ENCODE results near the gene A3GALT2.
"Not testable (repeated sequence)": the region's sequence is repeated elsewhere in the genome, so short reads cannot be mapped to it uniquely, and the experiment has no call there.

Gene A3GALT2

GRCh38 chr1:33312413-33312749, 8.5 kb downstream of the A3GALT2 start:
- DNase-seq (ENCODE audit: low read depth in 2 of 2), result no peak
- no peak overlapping the region for H3K4me3 ChIP-seq (replicated peaks in 1 of 2; ENCODE audit: low read depth in 2 of 2, low read length in 2 of 2)
- no peak for TF ChIP-seq CTCF (IDR thresholded peaks at IDR 0.05; ENCODE audit: low read depth, low read length)

DNA sequence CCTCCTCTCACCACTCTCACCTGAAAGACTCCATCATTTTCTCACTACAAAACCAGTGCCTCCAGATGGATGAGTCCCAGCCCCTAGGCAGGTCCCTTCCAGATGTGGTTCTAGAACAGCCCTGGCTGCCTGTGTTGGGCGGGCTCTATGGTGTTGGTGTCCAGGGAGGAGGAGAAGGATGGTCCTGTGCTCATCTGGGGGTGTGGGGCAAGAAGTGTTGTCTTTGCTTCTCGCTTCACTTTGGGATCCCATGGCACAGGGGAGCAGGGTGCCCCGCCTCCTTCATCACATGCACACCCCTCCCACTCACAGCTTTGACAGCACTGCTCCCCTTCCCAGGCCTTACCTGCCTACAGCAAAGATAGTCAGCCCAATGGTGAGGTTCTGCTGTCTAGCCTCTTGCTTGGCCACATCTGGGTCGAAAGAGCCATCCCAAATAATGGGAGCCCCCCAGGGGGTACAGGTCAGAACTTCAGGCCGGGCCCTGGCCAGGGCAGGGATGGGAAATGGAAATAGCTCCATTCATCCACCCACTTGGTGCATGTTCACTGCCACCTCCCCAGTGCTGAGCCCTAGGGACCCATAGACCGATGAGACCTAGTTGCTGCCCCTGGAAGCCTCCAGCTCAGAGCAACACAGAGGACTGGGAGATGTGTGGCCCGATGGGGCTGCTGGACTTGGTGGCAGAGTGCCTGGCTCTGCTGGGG, 9.0 kb downstream of the A3GALT2 start:
- H3K4me3 ChIP-seq (replicated peaks in 1 of 2; ENCODE audit: low read depth in 2 of 2, low read length in 2 of 2), result no peak overlapping the region
- DNase-seq (ENCODE audit: low read depth in 2 of 2), result no peak
- TF ChIP-seq CTCF (IDR thresholded peaks at IDR 0.05; ENCODE audit: low read depth, low read length), result no peak

GRCh38 chr1:33310702-33311101, 10.2 kb downstream of the A3GALT2 start:
- no peak overlapping the region for H3K4me3 ChIP-seq (replicated peaks in 1 of 2; ENCODE audit: low read depth in 2 of 2, low read length in 2 of 2)
- no peak for DNase-seq (ENCODE audit: low read depth in 2 of 2)
- TF ChIP-seq CTCF (IDR thresholded peaks at IDR 0.05; ENCODE audit: low read depth, low read length), result no peak

DNA sequence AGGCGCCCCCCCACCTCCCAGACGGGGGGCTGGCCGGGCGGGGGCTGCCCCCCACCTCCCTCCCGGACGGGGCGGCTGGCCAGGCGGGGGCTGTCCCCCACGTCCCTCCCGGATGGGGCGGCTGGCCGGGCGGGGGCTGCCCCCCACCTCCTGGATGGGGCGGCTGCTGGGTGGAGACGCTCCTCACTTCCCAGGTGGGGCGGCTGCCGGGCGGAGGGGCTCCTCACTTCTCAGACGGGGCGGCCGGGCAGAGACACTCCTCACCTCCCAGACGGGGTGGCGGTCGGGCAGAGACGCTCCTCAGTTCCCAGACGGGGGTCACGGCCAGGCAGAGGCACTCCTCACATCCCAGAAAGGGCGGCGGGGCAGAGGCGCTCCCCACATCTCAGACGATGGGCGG, 11.5 kb downstream of the A3GALT2 start:
- DNase-seq (ENCODE audit: low read depth in 2 of 2); H3K4me3 ChIP-seq (replicated peaks in 1 of 2; ENCODE audit: low read depth in 2 of 2, low read length in 2 of 2): not testable (repeated sequence)

DNA sequence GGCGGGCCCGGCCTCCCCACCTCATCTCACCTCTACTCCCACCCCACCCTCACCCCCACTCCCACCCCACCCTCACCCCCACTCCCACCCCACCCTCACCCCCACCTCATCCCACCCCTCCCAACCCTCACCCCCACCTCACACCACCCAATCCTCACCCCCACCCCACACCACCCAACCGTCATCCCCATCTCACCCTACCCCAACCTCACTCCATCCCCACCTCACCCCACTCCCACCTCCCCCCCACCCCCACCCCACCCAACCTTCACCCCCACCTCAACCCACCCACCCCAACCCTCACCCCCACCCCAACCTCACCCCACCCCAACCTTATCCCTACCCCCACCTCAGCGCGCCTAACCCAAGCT, 13.4 kb downstream of the A3GALT2 start:
- TF ChIP-seq CTCF (IDR thresholded peaks at IDR 0.05; ENCODE audit: low read depth, low read length), result no peak
- H3K4me3 ChIP-seq (replicated peaks in 1 of 2; ENCODE audit: low read depth in 2 of 2, low read length in 2 of 2), result no peak overlapping the region
- DNase-seq (ENCODE audit: low read depth in 2 of 2), result no peak

DNA sequence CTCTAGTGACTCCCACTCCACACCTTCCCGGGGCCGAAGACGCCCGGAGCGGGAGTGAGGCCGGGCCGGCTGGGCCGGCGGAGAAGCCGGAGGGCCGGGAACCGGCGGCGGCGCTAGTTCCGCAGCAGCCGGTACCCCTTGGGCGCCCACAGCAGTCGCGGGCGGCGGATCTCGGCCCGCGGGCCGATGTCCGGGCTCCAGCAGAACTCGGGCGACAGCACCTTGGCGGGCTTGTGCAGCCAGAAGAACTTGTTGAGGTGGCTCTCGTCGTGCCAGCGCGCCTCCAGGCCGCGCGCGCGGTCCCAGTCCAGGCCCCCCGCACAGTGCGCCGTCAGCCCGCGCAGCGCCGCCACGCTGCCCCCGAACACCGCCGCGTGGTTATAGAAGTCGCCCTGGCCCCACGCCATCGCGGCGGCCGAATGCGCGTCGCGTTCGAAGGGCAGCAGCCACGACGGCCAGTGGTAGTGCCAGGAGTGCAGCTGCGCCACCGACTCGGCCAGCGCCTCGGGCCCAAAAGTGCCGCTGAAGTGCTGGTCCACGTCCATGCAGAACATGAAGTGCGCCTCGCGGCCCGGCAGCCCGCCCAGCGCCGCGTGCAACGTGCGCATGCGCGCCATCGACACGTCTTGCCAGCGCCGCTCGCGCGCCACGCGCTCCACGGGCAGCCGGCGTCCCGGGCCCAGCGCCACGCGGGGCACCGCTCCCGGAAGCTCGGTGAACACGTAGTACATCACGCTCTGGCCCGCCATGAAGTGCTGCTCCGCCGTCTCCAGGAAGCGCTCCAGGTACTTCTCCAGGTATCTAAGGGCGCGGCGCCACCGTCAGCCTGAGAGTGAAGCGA, 14.0 kb downstream of the A3GALT2 start:
- TF ChIP-seq CTCF (IDR thresholded peaks at IDR 0.05; ENCODE audit: low read depth, low read length), result no peak
- no peak overlapping the region for H3K4me3 ChIP-seq (replicated peaks in 1 of 2; ENCODE audit: low read depth in 2 of 2, low read length in 2 of 2)
- DNase-seq (ENCODE audit: low read depth in 2 of 2), result peak in 1 of 2 donors; percentile 49

DNA sequence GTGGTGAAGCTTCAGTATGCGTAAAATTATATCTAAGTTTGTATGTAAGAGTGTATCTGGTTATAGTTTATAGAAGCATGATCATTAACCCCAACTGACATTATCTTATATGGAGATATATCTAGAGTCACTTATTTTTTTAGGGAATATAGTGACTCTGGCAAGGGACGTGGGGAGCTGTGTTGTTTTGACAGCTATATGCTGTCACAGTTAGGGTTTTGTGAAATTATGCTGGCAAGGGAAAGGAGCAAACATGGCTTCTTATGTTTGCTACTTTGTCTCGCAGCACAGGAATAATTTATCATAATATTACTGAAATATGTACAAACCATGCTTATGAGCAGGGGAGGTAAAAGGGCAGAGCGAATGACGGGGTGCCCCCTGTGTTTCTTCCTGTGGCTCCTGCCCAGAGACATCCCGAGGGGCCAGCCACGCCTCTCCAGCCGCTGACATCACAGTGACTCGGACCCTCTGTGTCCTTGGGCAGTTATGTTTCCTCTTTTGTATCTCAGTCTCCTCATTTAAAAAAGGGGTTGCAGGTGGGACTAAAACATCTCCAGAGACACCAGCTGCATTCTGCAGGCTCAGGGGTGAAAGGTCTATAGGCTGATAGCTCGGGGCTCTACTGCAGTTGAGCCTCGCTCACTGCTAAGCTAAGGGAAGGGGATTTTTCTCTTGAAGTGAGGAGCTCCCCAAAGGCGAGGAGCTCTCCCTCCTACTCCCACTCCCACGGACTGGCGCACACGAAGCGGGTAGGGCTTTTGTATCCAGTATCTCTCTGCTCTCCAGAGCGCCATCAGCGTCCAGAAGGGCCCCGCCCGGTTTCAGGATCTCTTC, 14.9 kb downstream of the A3GALT2 start:
- no peak for TF ChIP-seq CTCF (IDR thresholded peaks at IDR 0.05; ENCODE audit: low read depth, low read length)
- DNase-seq (ENCODE audit: low read depth in 2 of 2), result no peak
- no peak overlapping the region for H3K4me3 ChIP-seq (replicated peaks in 1 of 2; ENCODE audit: low read depth in 2 of 2, low read length in 2 of 2)
